Tibial nerve (tissue), 4 donors: ENCODE results near the gene FGF14.

Source experiments
- EP300 ChIP-seq, 2 donors: sonication (generic); formaldehyde crosslinking; IDR thresholded peaks; one replicate each; pipeline ENCODE4 v1.6.1; 2017; ENCODE audit warnings: antibody characterized with exemption in 2 of 2, mild to moderate bottlenecking in 1 of 2
- TF ChIP-seq, protein P1 (sequence below), 5 experiments: fragments of 200-600 bp in 3 of 5; fragments of 450-650 bp in 2 of 5; sonication (generic) in 3 of 5; IDR thresholded peaks; one replicate each; pipeline ENCODE4 v1.5.1; 2016 to 2019; ENCODE audit warnings: antibody characterized with exemption in 5 of 5, mild to moderate bottlenecking in 3 of 5, moderate library complexity in 2 of 5

DNA sequence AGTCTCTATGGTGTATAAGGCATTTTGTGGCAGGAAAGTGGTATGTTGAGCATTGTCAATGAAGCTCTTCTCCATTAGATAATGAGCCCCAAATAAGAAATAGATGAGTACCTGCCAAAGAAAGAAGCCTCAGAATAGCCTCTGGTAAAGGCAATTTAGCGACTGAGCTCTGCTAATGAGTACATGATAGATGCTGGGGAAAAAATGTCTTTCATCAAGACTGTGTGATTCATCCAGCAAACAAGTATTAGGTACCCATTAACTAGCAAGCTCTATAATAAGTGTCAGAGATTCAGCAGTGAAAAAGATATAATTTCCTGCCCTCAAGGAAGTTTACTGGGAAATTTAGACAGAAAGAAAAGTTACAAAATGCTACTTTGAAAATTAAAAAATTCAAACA, 654.8 kb downstream of the FGF14 start:
- TF ChIP-seq, protein P1, sequence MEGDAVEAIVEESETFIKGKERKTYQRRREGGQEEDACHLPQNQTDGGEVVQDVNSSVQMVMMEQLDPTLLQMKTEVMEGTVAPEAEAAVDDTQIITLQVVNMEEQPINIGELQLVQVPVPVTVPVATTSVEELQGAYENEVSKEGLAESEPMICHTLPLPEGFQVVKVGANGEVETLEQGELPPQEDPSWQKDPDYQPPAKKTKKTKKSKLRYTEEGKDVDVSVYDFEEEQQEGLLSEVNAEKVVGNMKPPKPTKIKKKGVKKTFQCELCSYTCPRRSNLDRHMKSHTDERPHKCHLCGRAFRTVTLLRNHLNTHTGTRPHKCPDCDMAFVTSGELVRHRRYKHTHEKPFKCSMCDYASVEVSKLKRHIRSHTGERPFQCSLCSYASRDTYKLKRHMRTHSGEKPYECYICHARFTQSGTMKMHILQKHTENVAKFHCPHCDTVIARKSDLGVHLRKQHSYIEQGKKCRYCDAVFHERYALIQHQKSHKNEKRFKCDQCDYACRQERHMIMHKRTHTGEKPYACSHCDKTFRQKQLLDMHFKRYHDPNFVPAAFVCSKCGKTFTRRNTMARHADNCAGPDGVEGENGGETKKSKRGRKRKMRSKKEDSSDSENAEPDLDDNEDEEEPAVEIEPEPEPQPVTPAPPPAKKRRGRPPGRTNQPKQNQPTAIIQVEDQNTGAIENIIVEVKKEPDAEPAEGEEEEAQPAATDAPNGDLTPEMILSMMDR (IDR thresholded peaks at IDR 0.05) = no peak
- TF ChIP-seq EP300 (IDR thresholded peaks at IDR 0.05) = no peak
